Peyer's patch (tissue), 4 donors: ENCODE measurements around the gene NEUROG2.

Experiments used
- POLR2A ChIP-seq, 2 donors: fragments of 450-650 bp; IDR thresholded peaks; one replicate each; pipeline ENCODE4 v1.5.1; 2017; ENCODE audit warnings: antibody characterized with exemption in 2 of 2, mild to moderate bottlenecking in 2 of 2, moderate library complexity in 2 of 2
- TF ChIP-seq, protein P1 (sequence below), 6 experiments: fragments of 450-650 bp in 4 of 6; fragments of 200-600 bp in 2 of 6; sonication (generic) in 1 of 6; IDR thresholded peaks; one replicate each; pipeline ENCODE4 v1.5.1; 2017 to 2019; ENCODE audit warnings: antibody characterized with exemption in 6 of 6, mild to moderate bottlenecking in 3 of 6, moderate library complexity in 1 of 6

DNA sequence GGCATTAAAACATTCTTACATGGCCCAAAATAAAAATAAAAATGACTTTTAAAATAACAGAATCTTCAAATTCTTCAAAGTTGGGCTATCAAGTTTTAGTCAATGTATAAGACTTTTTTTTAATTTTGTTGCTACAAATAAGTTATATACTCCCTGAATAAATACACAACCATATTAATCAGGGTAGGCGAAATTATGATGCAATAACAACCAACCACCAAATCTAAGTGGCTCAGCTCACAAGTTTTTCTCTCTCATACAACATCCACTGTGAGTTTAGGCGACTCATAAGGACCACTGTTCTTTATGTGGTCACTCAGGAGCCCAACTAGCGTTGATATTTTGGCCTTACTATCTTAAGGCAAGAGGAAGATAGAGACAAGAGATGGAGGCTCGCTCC, 11.2 kb downstream of the NEUROG2 start:
- TF ChIP-seq, protein P1, sequence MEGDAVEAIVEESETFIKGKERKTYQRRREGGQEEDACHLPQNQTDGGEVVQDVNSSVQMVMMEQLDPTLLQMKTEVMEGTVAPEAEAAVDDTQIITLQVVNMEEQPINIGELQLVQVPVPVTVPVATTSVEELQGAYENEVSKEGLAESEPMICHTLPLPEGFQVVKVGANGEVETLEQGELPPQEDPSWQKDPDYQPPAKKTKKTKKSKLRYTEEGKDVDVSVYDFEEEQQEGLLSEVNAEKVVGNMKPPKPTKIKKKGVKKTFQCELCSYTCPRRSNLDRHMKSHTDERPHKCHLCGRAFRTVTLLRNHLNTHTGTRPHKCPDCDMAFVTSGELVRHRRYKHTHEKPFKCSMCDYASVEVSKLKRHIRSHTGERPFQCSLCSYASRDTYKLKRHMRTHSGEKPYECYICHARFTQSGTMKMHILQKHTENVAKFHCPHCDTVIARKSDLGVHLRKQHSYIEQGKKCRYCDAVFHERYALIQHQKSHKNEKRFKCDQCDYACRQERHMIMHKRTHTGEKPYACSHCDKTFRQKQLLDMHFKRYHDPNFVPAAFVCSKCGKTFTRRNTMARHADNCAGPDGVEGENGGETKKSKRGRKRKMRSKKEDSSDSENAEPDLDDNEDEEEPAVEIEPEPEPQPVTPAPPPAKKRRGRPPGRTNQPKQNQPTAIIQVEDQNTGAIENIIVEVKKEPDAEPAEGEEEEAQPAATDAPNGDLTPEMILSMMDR (IDR thresholded peaks at IDR 0.05): no peak
- TF ChIP-seq POLR2A (IDR thresholded peaks at IDR 0.05): no peak
